Lower leg skin (tissue), 3 donors: Measurements from ENCODE around the gene SPHKAP.

Experiments used
- CTCF ChIP-seq, 3 donors: fragments of 450-650 bp; IDR thresholded peaks; one replicate each; pipeline ENCODE4 v1.5.1; 2016; ENCODE audit warnings: antibody characterized with exemption in 3 of 3, mild to moderate bottlenecking in 3 of 3, moderate library complexity in 2 of 3
- POLR2A ChIP-seq, 2 donors: fragments of 450-650 bp; IDR thresholded peaks; one replicate each; pipeline ENCODE4 v1.6.1; 2016 to 2017; ENCODE audit warnings: antibody characterized with exemption in 2 of 2, mild to moderate bottlenecking in 1 of 2, moderate library complexity in 1 of 2

GRCh38 chr2:228084717-228085116, 96.8 kb downstream of the SPHKAP start:
- no peak for TF ChIP-seq CTCF (IDR thresholded peaks at IDR 0.05)
- no peak for TF ChIP-seq POLR2A (IDR thresholded peaks at IDR 0.05)
